K562 (cell line): ENCODE data around the gene HSPE1.

Experiments used
- CBX2 ChIP-seq: fragments of 200-600 bp; sonication (generic); IDR thresholded peaks from one replicate; pipeline ENCODE4 v1.6.1; 2012; ENCODE audit warnings: mild to moderate bottlenecking, low read length, inconsistent platforms; ENCODE audit not compliant: insufficient read depth, poor library complexity, severe bottlenecking
- CTCF ChIP-seq, 3 experiments: IDR thresholded peaks in 2 of 3; conservative IDR thresholded peaks in 1 of 3; 2 replicates each; pipeline ENCODE4 v1.5.1; 2011 to 2012; ENCODE audit warnings: low read length in 3 of 3, mild to moderate bottlenecking in 3 of 3, control low read depth in 2 of 3, improper control_type of control experiment in 1 of 3, inconsistent platforms in 1 of 3, low read depth in 1 of 3, mixed read lengths in 1 of 3, moderate library complexity in 1 of 3; ENCODE audit not compliant: insufficient read depth in 2 of 3
- EP300 ChIP-seq: IDR thresholded peaks from 2 replicates; pipeline ENCODE4 v1.6.1; 2012; ENCODE audit warnings: low read length, improper control_type of control experiment
- ILF3 ChIP-seq: fragments of 450-650 bp; IDR thresholded peaks from 2 replicates; pipeline ENCODE4 v1.6.1; 2018; ENCODE audit warnings: antibody characterized with exemption, mild to moderate bottlenecking, moderate library complexity, borderline replicate concordance
- MEF2A ChIP-seq: IDR thresholded peaks from 2 replicates; pipeline ENCODE4 v1.6.1; 2011; ENCODE audit warnings: low read depth, mild to moderate bottlenecking, low read length, moderate library complexity; ENCODE audit not compliant: control insufficient read depth
- POLR2A ChIP-seq: fragments of 450-650 bp; conservative IDR thresholded peaks from 2 replicates; pipeline ENCODE4 v1.6.1; 2016
- RCOR1 ChIP-seq, 2 experiments: IDR thresholded peaks; 2 replicates each; pipeline ENCODE4 v1.6.1; 2012; ENCODE audit warnings: low read depth in 2 of 2, low read length in 2 of 2, borderline replicate concordance in 1 of 2, improper control_type of control experiment in 1 of 2
- TAF1 ChIP-seq: IDR thresholded peaks from 2 replicates; pipeline ENCODE4 v1.6.1; 2011; ENCODE audit warnings: mild to moderate bottlenecking, low read length, moderate library complexity; ENCODE audit not compliant: insufficient read depth, control insufficient read depth, severe bottlenecking; ENCODE audit errors: extremely low read depth
- TBP ChIP-seq: optimal IDR thresholded peaks from 2 replicates; pipeline ENCODE3; 2011; ENCODE audit warnings: low read depth, low read length, improper control_type of control experiment
- USF2 ChIP-seq: sonication (generic); formaldehyde crosslinking; IDR thresholded peaks from 2 replicates; pipeline ENCODE4 v1.5.0; 2020; ENCODE audit warnings: missing genetic modification reagents
- ZBTB8A ChIP-seq: fragments of 450-650 bp; IDR thresholded peaks from 2 replicates; pipeline ENCODE4 v1.6.1; 2018; ENCODE audit warnings: mild to moderate bottlenecking, moderate library complexity; ENCODE audit not compliant: partially characterized antibody

GRCh38 chr2:197515315-197515738, 15.1 kb downstream of the HSPE1 start:
- no peak for TF ChIP-seq CTCF (IDR thresholded peaks at IDR 0.05 in 2 of 3, conservative IDR thresholded peaks at IDR 0.05 in 1 of 3; ENCODE audit: insufficient read depth in 2 of 3, low read depth in 1 of 3, low read length in 3 of 3)
- no peak for TF ChIP-seq TBP
- TF ChIP-seq ILF3 = no peak
- TF ChIP-seq POLR2A = no peak
- TF ChIP-seq CBX2 = no peak
- TF ChIP-seq USF2 (CRISPR knock-in tag) = no peak
- no peak for TF ChIP-seq EP300
- no peak for TF ChIP-seq RCOR1 (IDR thresholded peaks at IDR 0.05; ENCODE audit: borderline replicate concordance in 1 of 2, low read depth in 2 of 2, low read length in 2 of 2)
- no peak for TF ChIP-seq MEF2A
- TF ChIP-seq TAF1 = no peak
- no peak for TF ChIP-seq ZBTB8A
